HG03159 (cell line): ENCODE results near the gene AFAP1.

Experiments used
- ATAC-seq: cut with Tn5 transposase; IDR thresholded peaks from one replicate; pipeline ENCODE4 v1.9.1; 2021; ENCODE audit warnings: mild to moderate bottlenecking, moderate library complexity; ENCODE audit not compliant: unreplicated experiment

AFAP1 gene

DNA sequence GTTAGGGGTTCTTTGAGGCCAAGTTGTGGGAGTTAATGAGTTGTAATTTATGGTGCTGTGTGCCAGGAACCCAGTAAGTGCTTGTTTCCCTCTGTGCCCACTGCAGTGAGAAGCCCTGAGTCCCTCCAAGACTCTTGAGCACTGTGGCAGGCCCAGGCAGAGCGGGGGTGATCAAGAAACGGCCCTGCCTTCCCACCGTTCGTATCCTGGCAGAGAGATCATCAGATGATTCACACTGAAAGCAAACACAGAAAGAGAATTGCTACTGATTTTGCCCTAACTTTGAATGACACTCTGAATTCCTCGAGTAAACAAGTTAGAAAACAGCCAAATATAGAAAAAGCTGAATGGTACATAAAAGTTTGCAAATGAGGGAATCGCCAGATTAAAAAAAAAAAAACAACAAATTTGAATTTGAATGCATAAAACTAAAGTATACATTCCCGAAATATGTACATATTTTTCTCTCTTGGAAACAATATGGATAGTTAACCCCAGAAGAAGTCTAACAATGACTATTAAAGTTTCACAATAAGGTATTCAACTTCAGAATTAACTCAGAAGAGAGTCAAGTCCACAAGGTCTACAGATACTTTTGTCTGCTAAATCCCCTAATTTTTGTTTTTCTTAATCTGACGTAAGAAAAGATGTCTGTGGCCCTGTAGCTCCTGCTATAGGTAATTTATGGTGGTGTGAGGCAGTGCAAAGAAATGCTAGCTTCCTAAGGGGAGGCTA, 71.8 kb downstream of the AFAP1 start:
- ATAC-seq = no peak

DNA sequence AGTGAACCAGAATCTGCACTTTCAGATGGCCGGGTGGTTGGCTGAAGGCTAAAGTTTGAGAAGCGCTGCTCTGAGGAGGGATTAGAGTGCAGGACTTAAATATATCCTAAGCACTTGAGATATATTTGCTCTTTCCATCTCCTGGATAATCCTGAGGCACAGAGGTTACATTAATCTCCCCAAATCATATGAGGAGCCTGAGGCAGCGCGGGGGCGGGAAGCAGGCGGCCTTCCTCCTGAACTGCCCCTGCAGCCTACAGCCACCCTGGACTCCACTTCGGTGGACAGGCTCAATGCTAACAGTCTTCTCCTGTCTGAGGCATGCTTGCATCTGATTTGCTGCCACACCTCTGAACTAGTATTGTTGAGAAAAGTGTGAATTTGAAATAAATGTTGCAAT, 72.5 kb downstream of the AFAP1 start:
- no peak for ATAC-seq

DNA sequence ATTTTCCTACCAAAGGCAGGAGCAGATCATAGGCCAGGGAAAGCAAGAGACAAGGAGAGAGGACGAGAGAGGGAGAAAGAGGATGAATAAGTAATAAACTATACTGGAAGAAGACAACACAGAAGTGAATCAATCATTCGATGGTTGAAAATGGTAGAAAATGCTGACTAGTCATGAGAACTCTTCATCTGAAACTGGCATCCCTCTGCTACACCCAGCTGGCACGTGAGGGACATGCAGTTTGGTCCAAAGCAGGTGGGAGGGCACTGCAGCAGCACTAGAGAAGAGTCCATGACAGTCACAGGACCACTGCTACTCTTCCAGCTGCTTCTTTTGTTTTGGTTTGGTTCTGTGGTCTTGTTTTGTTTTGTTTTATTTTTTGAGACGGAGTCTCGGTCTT, 74.1 kb downstream of the AFAP1 start:
- ATAC-seq = no peak

DNA sequence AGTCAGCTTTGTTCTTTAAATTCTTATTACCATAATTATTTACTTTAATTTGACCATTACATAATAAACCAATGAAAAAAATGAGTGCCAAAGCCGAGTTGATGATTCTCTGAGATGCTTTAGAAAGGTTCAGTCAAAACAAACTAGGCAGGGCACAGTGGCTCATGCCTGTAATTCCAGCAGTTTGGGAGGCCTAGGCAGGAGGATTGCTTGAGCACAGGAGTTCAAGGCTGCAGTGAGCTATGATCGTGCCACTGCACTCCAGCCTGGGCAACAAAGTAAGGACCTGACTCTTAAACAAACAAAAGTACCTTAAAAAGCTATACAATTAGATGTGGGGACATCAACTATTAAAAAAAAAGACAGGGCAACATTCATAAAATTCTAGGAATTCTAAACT, 75.0 kb downstream of the AFAP1 start:
- ATAC-seq = no peak

DNA sequence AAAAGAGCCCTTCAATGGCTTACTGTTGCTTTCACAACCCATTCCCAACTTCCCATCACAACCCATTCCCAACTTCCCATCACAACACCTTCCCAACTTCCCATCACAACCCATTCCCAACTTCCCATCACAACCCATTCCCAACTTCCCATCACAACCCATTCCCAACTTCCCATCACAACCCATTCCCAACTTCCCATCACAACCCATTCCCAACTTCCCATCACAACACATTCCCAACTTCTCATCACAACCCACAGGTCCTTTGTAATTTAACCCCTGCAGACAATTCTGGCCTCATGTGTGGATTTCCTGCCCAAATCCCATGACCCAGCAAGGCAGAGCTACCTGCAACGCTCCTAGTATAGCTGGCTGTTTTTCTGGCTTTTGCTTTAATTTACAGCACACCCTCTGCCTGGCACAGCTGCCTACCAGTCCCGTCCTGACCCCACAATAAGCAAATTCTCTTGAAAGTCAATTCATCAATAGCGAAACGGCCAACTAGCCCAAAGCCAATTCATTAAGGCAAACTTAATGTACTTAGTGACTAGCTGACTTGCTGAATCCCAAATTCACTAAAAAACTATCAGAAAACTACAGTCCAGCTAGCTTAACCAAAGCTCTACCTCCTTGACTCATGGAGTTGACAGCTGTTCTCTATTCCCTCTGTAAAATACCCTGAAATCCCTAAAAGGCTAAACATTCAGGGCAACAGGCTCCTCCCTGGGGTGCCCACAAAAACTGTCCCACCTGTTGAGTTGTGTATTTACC, 75.6 kb downstream of the AFAP1 start:
- no peak for ATAC-seq

DNA sequence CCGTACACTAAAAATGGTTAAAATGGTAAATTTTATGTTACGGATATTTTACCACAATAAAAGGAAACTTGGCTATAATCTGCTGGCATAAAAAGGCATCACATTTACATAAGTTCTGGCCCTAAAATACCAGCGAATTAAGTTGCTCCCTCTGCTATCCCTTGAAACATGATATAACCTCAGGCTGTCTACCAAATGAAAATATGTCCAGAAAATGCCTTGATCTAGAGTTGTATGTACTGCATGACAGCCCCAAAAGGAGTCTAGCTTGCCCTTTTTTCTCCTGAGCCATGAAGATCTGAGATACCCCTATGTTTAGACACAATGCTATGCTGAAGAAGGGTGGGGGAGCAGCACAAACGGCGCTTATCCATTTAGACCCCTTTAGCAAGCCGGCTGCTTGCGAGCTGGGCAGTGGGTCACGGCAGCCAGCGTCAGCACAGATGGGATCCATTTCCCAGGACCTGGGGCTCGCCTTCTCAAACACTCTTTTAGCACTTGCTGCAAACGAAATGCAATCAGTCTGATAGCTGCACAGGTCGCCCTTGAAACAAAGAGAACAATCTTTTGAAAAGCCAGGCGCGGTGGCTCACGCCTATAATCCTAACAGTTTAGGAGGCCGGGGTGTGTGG, 77.0 kb downstream of the AFAP1 start:
- no peak for ATAC-seq

DNA sequence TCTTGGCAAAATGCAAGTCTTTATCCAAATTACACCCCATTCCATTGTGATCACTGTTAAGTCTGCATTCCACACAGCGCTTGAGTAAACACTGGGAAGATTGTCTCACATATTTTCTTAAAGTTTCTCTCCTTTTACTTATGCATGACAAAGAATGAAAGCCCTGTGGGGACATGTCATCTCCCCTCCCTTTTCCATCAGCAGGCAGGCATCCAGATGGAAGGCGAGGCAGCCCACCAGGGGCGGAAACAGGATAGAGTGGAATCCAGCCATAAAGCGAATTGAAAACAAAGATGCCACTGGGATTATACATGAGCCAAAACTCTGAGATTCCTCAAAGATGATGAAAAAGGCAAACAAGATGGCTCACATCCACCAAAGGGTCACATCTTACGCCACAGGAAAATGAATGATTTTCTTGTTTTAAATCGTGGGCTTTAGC, 78.2 kb downstream of the AFAP1 start:
- no peak for ATAC-seq

DNA sequence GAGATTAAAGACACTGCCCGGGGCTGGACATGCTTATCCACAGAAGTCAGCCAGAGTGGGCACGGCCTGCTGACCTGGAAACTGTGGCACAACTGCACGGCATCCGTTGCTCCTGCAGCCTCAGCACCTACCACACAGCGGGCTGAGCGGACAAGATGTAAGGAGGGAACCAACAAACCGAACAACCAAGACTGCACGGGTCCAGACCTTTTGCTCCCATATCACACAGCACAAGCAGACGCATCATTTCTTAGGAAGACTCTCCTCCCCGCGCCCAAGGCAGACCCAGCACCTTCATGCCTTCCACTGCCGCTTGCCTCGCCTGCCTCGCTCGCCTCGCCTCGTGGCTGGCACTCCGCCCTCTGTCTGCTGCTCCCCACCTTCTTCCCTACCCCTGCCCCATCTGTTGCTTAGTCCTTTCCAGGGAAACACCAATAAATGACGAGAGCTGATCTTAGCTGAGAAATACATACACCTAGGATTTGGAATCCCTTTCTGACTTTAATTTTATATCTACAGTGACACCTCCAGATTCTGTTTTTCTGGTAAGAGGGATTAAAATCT, 79.0 kb downstream of the AFAP1 start:
- no peak for ATAC-seq

DNA sequence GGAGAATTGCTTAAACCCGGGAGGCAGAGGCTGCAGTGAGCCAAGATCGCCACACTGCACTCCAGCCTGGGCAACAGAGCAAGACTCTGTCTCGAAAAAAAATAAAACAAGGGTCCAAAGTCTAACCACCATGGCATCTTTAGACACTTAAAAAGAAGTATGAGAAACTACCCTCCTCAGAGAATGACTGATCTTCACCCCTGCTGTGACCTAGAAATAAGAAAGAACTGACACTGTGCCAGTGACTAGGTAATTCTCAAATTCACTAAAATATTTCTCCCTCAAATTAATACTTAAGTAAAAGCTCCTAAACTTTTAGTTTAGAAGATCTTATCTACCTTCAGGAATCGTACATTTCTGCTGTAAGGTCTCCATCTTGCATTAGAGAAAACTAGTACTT, 80.3 kb downstream of the AFAP1 start:
- ATAC-seq = no peak

DNA sequence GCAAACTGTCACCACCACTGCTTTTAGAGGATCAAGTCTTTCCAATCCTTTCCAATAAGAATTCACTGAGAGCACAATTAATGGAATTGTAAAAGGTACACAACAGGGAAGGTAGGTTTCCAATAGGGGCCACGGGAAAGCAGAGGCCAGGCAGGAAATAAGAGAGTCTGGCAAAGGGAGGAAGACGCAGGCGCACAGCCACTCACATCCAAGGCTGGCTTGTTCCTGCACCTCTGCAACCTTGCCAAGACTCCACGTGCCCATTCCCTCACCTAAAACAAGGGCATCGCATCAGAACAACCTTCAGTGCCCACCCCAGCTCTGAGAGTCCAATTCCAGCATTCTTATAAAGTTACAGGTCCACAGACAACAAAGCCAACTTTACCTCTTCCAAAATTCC, 81.2 kb downstream of the AFAP1 start:
- no peak for ATAC-seq

DNA sequence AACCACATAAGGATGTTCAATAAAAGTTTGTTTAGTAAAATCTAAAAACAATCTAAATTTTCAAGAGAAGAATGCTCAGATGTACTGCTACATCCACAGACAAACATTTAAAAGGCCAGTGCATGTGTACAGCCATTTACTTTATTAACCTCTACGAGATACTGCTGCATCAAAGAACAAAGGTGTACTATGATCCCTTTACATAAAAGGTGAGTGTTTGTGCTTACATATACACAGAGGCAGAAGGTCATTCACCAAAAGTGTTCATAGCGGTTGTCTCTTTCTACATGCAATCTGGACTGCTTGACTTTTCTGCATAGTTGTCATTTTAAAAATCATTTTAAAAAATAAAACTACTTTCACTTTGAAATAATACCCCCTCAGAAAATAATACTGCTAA, 81.7 kb downstream of the AFAP1 start:
- ATAC-seq = no peak

DNA sequence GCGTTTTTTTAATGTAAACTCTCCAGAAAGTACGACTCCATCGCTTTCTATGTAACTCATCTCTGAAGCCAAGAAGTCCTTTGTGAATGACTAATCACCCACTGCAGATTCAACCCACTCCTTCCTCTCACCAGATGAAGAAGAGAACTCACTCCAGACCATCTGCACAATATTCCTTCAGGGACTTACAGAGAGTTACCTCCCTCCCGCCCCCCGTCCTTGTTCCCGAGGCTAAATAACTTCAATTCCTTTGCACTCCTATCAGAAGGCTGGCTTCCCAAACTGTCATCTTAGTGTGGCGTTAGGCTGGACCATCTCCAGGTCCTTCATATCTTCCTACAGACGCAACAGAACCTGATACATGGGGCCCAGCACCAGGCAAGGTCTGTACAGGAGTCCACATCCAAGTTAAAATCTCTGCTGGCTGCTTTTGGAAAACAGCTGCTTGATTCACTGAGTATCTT, 82.4 kb downstream of the AFAP1 start:
- no peak for ATAC-seq

DNA sequence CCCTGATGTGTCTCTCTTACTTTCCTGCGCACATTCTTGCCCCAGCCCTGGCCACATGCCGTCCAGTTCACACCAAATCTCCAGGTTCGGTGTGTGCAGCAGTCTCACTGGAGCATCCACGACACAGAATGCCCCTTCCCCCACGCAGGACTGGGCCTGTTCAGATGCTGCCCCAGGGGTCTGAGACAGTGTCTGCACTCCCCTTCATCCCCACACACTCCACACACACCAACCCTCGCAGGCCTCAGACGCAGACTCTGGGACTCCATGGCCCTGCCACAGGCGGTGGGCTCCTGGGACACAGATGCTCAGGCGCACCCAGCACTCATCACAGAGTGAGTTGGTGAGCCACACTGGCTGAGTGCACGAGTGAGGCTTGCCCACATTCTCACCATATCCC, 83.9 kb downstream of the AFAP1 start:
- no peak for ATAC-seq

DNA sequence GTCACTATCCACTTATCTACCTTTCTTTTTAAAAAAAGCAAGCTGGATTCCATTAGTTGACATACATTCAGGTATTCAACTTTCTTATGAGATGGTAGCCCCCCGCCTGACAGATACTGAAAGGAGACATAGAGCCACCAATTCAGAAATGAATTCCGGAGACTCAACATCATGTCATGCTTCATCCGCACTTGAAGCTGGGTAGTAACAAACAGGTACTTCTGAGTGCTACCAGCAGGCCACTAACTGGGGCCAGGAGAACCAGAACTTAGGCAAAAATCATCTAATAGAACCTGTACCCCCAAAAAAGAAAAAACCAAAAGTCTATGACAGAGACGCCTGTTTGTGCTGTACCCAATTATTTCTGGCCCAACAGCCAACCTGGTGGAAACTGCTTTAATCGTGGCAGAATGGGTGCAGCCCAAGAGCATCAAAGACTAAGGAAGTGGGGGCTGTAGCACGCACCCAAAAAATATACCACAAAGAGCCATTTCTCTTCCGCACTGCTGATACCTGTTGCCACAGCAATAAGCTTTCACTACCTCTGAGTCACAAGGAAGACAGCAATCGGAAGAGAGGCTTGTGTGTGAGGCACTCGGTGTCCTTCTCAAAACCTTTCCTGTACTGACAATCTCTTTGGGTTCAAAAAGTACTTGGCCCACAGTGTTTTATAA, 84.8 kb downstream of the AFAP1 start:
- no peak for ATAC-seq

DNA sequence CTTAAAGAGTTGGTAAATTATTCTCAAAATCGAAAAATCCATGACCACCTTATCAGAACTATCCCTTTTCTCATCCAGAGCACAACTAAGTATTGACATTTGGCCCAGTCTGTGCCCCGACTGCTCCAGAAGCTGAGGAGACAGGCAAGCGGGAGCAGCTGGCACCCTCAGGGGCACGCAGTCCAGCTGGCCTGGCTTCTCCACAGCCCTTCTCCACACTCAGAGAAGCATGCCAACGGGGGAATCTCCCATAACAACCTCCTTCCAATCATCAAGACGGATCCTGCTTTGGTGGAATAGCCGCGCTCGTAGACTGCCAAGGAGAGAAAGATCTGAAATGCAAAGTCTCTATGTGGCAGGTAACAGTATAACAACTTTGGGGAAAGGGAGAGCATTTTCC, 85.4 kb downstream of the AFAP1 start:
- no peak for ATAC-seq

DNA sequence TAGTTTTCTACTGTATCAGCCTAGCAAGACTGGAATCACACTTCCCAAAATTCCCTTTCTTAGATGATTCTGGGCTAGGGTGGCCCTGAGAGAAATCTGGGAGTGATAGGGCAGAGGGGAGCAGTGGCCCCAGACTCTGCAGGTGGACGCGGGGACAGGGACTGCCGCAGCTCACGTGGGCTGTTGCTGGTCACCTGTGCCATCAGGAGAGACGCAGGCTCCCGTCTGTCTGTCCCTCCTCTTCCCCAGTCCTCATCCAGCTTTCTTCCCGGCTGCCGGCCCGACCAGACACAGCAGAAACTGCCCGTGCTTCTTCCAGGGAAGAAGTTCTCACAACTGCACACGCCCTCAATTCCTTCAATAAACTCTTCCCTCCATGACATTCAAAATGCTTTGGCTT, 86.4 kb downstream of the AFAP1 start:
- no peak for ATAC-seq

DNA sequence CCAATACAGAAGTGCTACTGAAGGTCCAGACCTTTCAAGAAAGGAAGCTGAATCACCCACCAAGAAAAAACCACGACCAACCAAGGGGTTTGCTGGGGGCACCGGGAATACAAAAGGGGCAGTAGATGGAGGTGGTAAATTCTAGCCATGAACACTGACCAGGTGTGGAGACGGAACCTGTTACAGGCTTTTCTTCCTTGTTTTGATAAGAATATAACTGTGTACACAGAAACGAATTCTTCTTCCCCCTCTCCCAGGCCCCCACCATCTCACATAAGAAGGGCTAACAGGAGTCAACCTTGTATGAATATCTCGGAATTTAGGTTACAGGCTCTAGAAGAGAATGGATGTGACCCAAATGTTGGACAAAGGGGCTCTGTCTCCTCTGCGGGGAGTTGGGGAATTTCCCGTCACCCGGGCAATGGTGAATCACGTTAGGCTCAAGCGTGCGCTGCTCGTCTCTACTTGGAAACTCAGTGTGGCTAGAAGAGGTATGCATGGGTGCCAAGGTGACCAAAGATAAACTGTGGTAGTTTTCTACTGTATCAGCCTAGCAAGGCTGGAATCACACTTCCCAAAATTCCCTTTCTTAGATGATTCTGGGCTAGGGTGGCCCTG, 87.0 kb downstream of the AFAP1 start:
- no peak for ATAC-seq

DNA sequence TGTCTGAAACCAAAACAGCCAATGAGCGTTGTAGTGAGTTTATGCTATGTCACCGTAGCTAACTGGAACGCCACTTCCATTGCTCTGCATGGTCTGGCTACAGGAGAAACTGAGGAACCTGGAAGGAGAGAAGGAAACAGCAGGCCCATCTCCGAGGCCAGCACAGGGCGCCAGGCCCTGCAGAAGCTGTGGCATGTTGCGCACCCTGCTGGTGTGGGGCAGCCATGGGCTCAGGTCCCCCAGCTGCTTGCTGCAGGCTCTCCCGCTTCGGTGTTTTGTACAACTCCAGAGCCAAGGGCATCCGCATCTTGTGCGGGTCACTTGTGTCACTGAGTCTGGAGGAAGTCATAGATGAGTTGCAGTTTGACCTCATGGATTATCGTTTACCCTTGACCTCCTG, 89.2 kb downstream of the AFAP1 start:
- ATAC-seq = no peak

DNA sequence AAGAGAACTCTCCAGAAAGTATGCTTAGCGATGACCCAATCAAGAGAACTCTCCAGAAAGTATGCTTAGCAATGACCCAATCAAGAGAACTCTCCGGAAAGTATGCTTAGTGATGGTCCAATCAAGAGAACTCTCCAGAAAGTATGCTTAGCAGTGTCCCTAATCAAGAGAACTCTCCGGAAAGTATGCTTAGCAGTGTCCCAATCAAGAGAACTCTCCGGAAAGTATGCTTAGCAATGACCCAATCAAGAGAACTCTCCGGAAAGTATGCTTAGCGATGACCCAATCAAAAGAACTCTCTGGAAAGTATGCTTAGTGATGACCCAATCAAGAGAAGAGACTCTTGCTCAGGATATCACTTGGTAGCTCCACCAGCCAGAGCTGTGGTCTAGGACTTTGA, 92.5 kb downstream of the AFAP1 start:
- ATAC-seq = no peak

DNA sequence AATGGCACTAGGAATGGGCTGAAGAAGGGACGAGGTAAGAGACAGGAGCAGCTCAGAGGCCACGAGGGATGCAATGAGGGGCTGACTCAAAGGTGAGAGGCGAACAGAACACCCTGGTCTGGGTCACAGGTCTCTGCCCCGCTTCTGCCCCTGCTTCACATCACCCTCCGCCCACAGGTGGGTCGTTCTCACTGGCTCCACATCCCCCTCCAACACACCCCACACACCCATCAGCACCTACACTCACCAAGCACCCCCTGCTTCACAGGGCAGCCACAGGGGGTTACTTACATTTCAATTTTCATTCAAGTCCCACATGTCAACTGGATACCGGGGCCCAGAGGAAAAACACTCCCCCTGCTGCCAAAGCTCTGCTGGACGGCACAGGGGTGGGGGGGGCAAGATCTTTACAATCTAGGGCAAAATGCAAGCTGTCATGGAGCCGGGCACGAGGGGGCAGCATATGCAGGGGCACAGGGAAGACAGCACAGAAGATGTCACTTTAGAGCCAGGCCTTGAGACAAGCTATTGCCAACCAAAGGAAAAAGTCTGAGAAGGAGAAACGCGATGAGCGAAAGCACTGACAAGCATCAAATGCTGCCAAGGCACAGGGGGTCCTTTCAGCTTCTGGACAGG, 94.0 kb downstream of the AFAP1 start:
- no peak for ATAC-seq
